ENCODE results near the gene NINL. TPM values are rescaled to one million over a fixed set of nuclear protein-coding genes. Genes with fewer than 3 reads are reported as not detected.
A peak's percentile ranks its signal among the peaks of the same experiment; 100 is the strongest.

Gene NINL
- total and polyA plus RNA-seq, 4 donors = 1.9 to 3.6 (median 2.8) TPM

GRCh38 chr20:25510721-25511120, 74.6 kb downstream of the NINL start (continued):
- no peak for TF ChIP-seq CTCF (IDR thresholded peaks at IDR 0.05; ENCODE audit: low read depth, low read length, missing input control)

DNA sequence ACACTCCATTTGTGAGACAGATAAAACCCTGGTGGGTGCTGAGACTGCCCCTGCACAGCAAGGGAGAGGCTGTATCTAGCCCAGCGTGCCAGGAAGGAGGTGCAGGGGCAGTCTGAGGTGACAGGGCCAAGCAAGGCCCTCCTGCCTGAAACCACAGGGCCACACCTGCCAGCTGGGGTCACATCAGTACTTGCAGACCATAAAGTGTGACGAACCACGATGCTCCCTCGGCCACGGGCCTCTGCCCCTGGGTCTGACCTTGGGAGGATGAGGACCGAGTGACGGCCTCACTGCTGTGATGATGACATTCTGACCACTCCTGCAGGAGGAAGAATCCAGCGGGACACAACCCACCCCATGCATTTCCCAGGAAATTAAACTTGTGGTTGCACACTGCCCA, 75.1 kb downstream of the NINL start:
- WGBS = 95% methylated on average over 8 of the region's 8 CpGs
- Histone ChIP-seq H3K4me1 (ENCODE audit: control insufficient read depth in 4 of 4, insufficient read depth in 4 of 4, low read length in 3 of 4) (peaks cover 11 to 27% (median 16%) of the 10 kb centered on the region in 4 donors), H3K36me3 (ENCODE audit: control insufficient read depth in 4 of 4, insufficient read depth in 3 of 4, low read depth in 1 of 4, low read length in 3 of 4) (peaks cover 0 to 37% (median 19%) of the 10 kb centered on the region in 4 donors), H3K27me3 (ENCODE audit: control insufficient read depth in 4 of 4, insufficient read depth in 4 of 4, low read length in 3 of 4) (no peaks in the 10 kb centered on the region), H3K9me3 (ENCODE audit: control insufficient read depth in 4 of 4, low read length in 3 of 4) (peaks cover 3 to 12% (median 7%) of the 10 kb centered on the region in 4 donors), H3K4me3 (ENCODE audit: low read depth in 1 of 3, low read length in 3 of 3) (no peak overlapping the region), H3K9ac (ENCODE audit: low read depth in 1 of 2, low read length in 2 of 2) (no peak overlapping the region), H3K27ac (ENCODE audit: low read depth in 1 of 2, low read length in 2 of 2) (peak overlapping the region; percentile 10 to 14)
- DNase-seq (ENCODE audit: low spot score) = no peak
- TF ChIP-seq YY1 (IDR thresholded peaks at IDR 0.05) = no peak
- no peak for TF ChIP-seq RXRA (IDR thresholded peaks at IDR 0.05)
- TF ChIP-seq NR2F2 (IDR thresholded peaks at IDR 0.05) = no peak
- TF ChIP-seq EGR1 (IDR thresholded peaks at IDR 0.05; ENCODE audit: low read depth in 2 of 2) = no peak
- no peak for TF ChIP-seq TAF1 (conservative IDR thresholded peaks at IDR 0.05)

DNA sequence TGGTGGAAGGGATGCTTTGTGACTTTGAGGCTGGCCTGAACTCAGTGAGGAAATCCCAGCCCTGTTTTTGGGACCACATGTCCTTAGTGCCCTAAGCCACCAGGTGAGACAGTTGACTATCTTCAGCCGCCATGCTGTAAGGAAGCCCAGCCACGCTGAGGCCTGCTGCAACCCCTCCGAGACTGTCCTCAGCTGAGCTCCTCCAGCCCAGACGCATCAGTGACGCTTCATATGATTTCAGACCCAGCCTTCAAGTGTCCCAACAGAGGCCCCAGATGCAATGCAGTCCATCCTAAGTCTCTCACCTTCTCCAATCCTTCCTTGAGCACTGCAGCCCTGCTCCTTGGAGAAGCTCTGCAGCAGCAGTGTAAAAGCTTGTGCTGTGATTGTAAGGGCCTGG, 76.2 kb downstream of the NINL start:
- Histone ChIP-seq H3K9ac (ENCODE audit: low read depth in 1 of 2, low read length in 2 of 2) (no peak overlapping the region), H3K9me3 (ENCODE audit: control insufficient read depth in 4 of 4, low read length in 3 of 4) (peaks cover 0 to 3% (median under 1%) of the 10 kb centered on the region in 4 donors), H3K36me3 (ENCODE audit: control insufficient read depth in 4 of 4, insufficient read depth in 3 of 4, low read depth in 1 of 4, low read length in 3 of 4) (peaks cover 0 to 31% (median 15%) of the 10 kb centered on the region in 4 donors), H3K27me3 (ENCODE audit: control insufficient read depth in 4 of 4, insufficient read depth in 4 of 4, low read length in 3 of 4) (no peaks in the 10 kb centered on the region), H3K27ac (ENCODE audit: low read depth in 1 of 2, low read length in 2 of 2) (peak overlapping the region; percentile 91 to 99), H3K4me1 (ENCODE audit: control insufficient read depth in 4 of 4, insufficient read depth in 4 of 4, low read length in 3 of 4) (peaks cover 11 to 27% (median 16%) of the 10 kb centered on the region in 4 donors), H3K4me3 (ENCODE audit: low read depth in 1 of 3, low read length in 3 of 3) (no peak overlapping the region)
- WGBS = 97% methylated on average over 5 of the region's 5 CpGs
- no peak for TF ChIP-seq EGR1 (IDR thresholded peaks at IDR 0.05; ENCODE audit: low read depth in 2 of 2)
- TF ChIP-seq HNF4G (IDR thresholded peaks at IDR 0.05) = no peak
- TF ChIP-seq YY1 (IDR thresholded peaks at IDR 0.05) = no peak
- no peak for DNase-seq (ENCODE audit: low spot score)

- H3K27me3 ChIP-seq (ENCODE audit: control insufficient read depth in 4 of 4, insufficient read depth in 4 of 4, low read length in 3 of 4) = no peaks in the 10 kb centered on the region
- peak; percentile 62 for DNase-seq (ENCODE audit: low spot score)
- H3K4me3 ChIP-seq (ENCODE audit: low read depth in 1 of 3, low read length in 3 of 3) = no peak overlapping the region
- H3K9me3 ChIP-seq (ENCODE audit: control insufficient read depth in 4 of 4, low read length in 3 of 4) = no peaks in the 10 kb centered on the region
- H3K36me3 ChIP-seq (ENCODE audit: control insufficient read depth in 4 of 4, insufficient read depth in 3 of 4, low read depth in 1 of 4, low read length in 3 of 4) = peaks cover 0 to 32% (median 16%) of the 10 kb centered on the region in 4 donors
- peak overlapping the region; percentile 91 to 99 for H3K27ac ChIP-seq (ENCODE audit: low read depth in 1 of 2, low read length in 2 of 2)
- H3K9ac ChIP-seq (ENCODE audit: low read depth in 1 of 2, low read length in 2 of 2) = peak overlapping the region; percentile 45 to 56
- H3K4me1 ChIP-seq (ENCODE audit: control insufficient read depth in 4 of 4, insufficient read depth in 4 of 4, low read length in 3 of 4) = peaks cover 11 to 27% (median 16%) of the 10 kb centered on the region in 4 donors
- WGBS = 51% methylated on average over 10 of the region's 10 CpGs
- TF ChIP-seq SP1 (IDR thresholded peaks at IDR 0.05) (peak; percentile 100), ATF3 (IDR thresholded peaks at IDR 0.05) (peak; percentile 61), NR2F2 (IDR thresholded peaks at IDR 0.05) (peak; percentile 88), HNF4A (conservative IDR thresholded peaks at IDR 0.05) (peak; percentile 98), JUND (IDR thresholded peaks at IDR 0.05) (peak; percentile 56 to 88), CTCF (IDR thresholded peaks at IDR 0.05; ENCODE audit: low read depth, low read length, missing input control) (no peak), FOXA2 (IDR thresholded peaks at IDR 0.05) (peak; percentile 99), TAF1 (conservative IDR thresholded peaks at IDR 0.05) (peak; percentile 17), YY1 (IDR thresholded peaks at IDR 0.05) (peak; percentile 95), RAD21 (IDR thresholded peaks at IDR 0.05) (peak; percentile 58 to 68), FOXA1 (IDR thresholded peaks at IDR 0.05) (peak; percentile 100), GABPA (IDR thresholded peaks at IDR 0.05 in 1 of 2, conservative IDR thresholded peaks at IDR 0.05 in 1 of 2) (no peak), EGR1 (IDR thresholded peaks at IDR 0.05; ENCODE audit: low read depth in 2 of 2) (peak; percentile 70 to 86), HNF4G (IDR thresholded peaks at IDR 0.05) (peak; percentile 88)
- TF ChIP-seq, protein P1, sequence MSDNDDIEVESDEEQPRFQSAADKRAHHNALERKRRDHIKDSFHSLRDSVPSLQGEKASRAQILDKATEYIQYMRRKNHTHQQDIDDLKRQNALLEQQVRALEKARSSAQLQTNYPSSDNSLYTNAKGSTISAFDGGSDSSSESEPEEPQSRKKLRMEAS (IDR thresholded peaks at IDR 0.05) = no peak
- TF ChIP-seq, protein P2, sequence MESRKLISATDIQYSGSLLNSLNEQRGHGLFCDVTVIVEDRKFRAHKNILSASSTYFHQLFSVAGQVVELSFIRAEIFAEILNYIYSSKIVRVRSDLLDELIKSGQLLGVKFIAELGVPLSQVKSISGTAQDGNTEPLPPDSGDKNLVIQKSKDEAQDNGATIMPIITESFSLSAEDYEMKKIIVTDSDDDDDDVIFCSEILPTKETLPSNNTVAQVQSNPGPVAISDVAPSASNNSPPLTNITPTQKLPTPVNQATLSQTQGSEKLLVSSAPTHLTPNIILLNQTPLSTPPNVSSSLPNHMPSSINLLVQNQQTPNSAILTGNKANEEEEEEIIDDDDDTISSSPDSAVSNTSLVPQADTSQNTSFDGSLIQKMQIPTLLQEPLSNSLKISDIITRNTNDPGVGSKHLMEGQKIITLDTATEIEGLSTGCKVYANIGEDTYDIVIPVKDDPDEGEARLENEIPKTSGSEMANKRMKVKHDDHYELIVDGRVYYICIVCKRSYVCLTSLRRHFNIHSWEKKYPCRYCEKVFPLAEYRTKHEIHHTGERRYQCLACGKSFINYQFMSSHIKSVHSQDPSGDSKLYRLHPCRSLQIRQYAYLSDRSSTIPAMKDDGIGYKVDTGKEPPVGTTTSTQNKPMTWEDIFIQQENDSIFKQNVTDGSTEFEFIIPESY (IDR thresholded peaks at IDR 0.05) = no peak
These were observed 77.1 kb downstream of the NINL start for GRCh38 chr20:25508083-25508770.

Measured in liver (tissue), 9 donors.